A673 (cell line): ENCODE data around the gene CEACAM1.

Experiments used
- EZH2 ChIP-seq: fragments of 200-600 bp; sonication (generic); IDR thresholded peaks from 2 replicates; pipeline ENCODE4 v1.6.1; 2017; ENCODE audit warnings: borderline replicate concordance, low read depth, mild to moderate bottlenecking, mixed read lengths, antibody characterized with exemption, low read length; ENCODE audit not compliant: poor library complexity, severe bottlenecking
- TF ChIP-seq, protein P1 (sequence below): fragments of 300-800, 200-600 bp; sonication (generic); conservative IDR thresholded peaks from 2 replicates; pipeline ENCODE4 v1.5.1; 2017; ENCODE audit warnings: low read depth, mild to moderate bottlenecking, antibody characterized with exemption, low read length, moderate library complexity, mixed read lengths

DNA sequence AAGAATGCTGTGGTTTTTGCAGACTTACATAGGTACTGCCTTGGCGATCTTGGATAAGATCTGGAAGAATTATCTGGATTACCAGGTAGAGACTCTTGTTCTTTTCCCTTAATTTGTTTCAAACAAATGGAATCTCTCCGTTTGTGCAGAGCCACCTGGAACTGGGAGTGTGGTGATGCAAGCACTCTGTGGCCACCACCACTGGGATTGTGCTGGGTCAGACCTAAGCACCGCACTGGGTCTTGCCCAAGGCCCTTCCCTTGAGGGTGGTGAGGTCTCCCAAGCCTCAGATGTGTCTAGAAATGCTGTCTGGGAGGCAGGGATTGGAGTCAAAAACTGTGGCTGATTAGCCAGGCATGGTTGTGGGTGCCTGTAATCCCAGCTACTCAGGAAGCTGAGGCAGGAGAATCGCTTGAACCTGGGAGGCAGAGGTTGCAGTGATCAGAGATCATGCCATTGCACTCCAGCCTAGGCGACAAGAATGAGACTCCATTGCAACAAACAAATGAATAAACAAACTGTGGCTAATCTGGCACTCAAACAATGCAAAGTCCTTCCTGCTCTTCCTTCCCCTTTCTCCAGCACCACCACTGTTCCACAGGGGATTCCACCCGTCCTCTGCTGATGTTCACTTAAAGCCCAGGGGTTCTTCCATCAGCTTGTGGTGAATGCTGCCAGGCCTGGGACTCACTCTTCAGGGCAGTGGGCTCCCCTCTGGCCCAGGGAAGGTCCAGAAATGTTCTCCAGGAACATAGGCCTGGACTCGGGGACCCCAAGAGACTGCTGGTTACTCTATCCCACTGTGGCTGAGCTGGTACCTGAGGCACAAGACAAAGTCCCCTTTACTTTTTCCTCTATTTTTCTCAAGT, 10.8 kb upstream of the CEACAM1 start:
- no peak for TF ChIP-seq EZH2
- TF ChIP-seq, protein P1, sequence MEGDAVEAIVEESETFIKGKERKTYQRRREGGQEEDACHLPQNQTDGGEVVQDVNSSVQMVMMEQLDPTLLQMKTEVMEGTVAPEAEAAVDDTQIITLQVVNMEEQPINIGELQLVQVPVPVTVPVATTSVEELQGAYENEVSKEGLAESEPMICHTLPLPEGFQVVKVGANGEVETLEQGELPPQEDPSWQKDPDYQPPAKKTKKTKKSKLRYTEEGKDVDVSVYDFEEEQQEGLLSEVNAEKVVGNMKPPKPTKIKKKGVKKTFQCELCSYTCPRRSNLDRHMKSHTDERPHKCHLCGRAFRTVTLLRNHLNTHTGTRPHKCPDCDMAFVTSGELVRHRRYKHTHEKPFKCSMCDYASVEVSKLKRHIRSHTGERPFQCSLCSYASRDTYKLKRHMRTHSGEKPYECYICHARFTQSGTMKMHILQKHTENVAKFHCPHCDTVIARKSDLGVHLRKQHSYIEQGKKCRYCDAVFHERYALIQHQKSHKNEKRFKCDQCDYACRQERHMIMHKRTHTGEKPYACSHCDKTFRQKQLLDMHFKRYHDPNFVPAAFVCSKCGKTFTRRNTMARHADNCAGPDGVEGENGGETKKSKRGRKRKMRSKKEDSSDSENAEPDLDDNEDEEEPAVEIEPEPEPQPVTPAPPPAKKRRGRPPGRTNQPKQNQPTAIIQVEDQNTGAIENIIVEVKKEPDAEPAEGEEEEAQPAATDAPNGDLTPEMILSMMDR: no peak
